Measurements from ENCODE around the gene SALL1.

Gene SALL1

DNA sequence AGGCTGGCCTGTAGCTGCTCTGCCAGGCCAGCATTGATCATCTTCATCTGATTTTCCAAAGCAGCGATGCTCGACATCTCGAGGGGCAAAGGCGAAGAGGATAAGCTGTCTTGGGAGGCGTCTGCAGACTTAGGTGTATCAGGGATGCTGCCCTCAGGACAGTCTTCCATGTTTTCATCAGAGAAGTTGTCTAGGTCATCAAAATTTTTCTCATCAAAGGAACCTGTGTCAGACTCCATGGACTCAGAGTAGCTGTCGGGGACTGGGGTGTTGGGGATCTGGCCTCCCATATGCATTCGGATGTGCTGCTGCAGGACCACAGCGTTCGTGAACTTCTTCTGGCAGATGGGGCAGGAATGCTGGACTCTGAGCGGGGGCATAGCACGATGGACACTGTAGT, 11.5 kb downstream of the SALL1 start:
- DNase-seq, result no peak

DNA sequence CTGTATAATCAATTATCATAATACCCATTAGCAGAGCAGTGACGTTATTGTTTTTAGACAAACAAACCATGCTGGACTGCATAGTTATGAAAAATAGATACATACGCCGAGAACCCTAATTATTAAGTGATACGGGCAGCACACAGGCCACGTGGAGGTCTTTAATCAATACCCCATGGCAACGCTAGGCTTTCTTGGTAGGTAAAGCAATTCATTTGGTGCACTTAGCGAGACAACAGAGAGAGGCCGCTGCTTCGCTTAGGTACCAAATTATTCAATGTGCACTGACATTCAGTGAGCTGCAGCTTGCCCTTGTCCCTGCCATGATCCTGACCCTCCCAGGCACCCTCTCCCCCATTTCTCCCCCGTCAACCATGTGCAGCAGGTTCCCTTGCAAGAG, 12.9 kb downstream of the SALL1 start:
- no peak for DNase-seq

DNA sequence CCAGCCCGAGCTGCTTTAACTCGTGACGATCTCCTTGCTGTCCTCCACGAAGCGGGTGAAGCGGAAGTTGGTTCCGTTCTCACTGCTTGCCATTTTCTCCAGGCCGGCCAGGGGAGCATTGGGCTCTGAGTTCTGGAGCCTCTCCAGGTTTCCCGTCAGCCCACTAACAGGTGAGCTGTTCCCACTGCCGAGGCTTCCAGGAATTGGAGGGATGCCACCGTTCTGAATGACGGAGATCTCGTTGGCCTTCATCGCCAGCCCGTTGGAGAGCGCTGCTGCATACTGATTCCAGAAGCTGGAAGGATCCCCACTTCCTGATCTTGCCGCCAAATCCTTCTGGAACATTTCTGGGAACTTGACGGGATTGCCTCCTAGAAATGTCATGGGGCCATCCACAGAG, 14.0 kb downstream of the SALL1 start:
- DNase-seq, result no peak

DNA sequence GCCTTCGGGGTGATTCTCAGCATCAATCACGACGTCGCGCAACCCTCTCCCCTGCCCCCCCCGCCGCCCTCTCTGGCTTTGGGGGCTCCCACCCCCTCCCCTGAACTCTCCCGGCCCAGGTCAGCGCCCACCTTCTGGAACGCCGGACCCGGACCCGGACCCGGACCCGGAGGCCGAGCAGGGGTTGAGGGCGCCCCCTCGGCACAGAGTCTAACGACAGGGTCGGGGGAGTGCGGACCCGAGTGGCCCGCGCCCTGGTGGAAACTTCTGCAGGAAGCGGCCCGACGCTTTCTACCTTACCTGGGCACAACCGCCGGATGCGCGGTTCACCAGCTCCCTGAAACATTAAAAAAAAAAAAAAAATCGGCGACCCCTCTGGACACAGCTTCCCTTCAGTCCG, 16.2 kb downstream of the SALL1 start:
- DNase-seq, result no peak

DNA sequence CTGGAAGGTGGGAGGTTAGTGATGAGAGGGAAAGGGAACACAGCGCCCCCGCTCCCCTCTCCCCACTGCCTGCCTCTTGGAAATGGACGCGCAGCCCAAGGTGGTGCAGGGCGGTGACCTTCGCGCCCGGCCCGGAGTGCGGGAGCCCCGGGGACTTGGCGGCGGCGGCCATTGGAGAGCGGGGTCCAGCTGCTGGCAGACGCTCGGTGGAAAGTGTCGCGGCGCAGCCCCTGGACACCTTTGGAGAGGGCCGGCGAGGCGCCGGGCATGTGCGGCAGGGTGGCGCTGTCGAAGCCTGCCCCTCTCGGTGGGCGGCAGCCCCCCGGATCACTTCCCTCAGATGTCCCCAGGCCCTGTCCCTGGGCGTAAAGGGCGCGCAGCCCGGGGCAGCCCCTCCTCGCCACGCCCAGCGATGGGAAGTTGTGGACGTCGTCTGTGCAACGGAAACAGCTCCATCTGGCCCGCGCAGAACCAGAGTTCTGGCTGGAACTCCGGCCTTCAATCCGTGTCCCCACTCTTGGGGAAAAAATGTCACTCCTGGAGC, 16.7 kb downstream of the SALL1 start:
- DNase-seq, result no peak

DNA sequence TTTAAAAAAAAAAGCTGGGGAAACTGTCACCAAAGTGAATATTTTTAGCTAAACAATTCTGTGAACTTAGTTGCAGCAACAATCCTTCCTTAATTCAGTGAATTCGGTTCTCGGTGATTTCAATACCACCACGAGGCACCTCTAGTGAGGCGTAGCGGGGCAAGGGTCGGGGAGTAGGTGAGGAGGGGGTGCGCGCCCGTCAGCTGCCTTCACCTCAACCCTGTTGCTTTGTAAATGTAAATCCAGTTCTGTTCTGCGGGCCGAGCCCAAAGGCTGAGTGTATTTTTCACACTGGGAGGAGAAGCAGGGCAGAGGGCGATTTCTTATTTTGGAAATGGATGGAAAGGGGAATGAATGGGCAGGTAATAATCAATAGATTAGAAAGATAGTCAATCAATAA, 17.4 kb downstream of the SALL1 start:
- no peak for DNase-seq

DNA sequence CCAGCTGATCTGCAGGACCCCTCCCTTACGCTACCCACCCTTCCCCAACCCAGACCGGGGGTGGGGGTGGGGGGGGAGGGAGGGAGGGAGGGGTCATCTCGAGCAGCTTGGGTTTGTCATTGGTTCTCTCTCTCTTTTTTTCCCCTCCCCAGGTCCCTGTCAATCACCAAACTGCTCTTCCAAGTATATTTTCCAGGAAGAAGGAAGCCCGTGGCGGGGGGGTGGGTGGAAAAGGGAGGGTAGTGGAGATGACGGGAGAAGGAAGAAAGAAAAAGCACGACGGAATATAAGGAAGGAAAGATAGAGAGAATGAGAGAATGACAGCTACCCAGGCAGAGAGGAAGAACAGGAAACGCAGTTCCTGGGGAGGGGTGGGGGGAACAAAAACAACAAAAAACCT, 17.9 kb downstream of the SALL1 start:
- no peak for DNase-seq

DNA sequence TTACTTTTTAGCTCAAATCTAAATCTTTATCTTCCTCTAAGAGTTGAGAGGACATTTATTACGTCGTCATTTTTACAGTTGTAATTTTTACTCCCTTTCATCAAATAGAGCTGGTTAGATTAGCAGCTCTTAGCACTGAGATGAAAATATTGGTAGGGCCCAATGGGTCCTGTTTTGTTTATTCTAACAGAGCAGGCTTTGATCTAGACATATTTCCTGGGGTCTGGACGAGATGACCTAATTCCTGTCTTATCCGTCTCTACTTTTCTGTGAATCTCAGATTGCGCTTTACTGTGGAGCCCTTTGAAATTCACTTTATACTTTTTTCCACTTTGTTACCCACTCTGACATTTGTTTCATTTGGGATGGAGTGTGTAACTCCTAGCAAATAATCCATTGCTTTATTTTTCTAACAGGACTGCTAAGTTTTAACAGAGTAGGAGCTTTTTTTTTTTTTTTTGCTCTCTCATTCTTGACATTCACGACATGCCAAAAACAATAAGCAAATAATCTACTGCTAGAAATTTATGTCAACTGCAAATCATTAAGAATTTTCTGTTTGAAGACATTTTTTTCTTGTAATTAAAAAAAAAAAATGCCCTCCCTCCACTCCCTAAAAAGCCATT, 18.5 kb downstream of the SALL1 start:
- DNase-seq, result no peak

DNA sequence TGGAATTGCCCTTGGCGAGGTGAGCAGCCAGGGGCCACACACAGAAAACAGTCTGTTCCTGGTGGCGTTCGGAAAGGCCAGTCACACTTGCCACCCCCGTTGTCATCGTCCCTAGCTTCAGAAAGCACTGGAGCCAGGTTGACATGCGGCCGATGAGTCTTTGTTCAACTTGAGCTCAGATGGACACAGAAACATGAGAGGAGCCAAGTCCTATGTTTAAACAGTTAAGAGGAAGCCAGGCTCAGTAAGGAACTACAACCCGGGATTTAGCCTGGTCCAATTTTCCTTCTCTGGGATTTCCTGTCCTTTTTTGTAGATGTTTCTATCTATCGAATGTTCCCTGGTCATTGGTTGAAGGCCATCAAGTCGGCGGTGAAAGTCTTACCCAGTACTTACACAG, 19.5 kb downstream of the SALL1 start:
- no peak for DNase-seq

DNA sequence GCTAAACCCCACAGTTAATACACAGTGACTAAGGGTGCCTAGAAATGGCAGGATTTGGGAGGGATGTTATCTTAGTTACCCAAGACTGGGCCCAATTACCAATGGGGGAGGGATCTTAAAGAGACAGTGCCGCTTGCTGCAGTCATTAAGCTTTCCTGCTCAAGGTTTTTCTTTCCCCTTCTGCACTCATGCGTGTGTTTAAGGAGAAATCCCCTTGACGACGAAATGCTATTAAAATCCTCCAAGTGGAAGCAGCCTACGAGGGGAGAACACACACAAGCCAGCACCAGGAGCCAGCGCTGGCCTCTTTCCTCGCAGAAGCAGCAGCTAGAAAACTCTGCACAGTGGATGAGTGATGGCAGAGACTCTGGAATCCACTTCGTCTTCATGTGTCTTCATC, 22.0 kb downstream of the SALL1 start:
- no peak for DNase-seq

DNA sequence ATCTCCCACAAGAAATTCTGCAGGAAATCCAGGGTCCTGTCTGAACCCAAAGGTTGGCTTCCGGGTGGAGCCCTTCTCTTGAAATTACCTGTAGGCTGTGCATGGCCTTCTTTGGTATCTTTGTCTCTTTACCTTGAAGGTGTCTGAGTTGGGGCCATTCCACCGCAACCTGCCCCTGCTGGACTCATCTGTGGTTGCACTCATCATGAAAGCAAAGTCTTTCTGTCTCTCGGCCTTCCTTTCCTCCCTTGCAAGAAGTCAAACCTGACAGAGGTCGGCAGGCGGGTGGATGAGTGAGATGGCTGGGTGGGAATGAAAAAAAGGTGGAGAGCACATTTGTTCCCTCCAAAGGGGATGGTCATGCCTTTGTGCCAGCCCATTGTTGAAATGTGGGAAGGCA, 25.1 kb downstream of the SALL1 start:
- DNase-seq, result no peak

DNA sequence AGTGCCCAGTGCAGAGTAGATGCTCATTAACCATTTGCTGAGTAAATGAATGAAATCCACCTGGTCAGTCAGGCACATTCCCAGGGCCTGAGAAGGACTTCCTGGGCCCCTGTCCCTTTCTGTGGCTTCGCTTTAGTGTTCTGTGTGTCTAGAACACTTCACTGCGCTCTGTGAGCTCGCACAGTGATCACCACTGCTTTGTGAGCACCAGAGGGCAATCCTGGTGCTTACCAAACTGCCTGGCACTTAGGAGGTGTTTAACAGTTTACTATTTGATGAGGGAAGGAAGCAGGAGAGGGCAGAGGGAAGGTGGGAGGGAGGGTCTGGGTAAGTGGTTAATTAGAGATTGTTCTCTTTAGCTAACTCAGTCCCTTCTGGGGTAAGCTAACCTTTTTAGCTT, 26.2 kb downstream of the SALL1 start:
- DNase-seq, result no peak

DNA sequence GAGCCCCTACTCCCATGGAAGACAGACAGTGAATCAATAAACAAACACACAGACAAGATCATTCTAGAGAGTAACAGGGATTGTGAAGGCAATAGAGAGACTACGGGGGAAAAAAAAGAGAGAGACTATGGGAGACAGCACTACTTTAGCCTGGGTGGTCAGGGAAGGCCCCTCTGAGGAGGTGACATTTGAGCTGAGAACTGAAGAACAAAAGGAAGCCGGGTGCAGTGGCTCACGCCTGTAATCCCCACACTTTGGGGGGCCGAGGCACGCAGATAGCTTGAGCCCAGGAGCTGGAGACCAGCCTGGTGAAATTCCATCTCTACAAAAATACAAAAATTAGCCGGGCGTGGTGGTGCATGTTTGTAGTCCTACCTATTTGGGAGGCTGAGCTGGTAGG, 29.2 kb downstream of the SALL1 start:
- DNase-seq, result no peak

DNA sequence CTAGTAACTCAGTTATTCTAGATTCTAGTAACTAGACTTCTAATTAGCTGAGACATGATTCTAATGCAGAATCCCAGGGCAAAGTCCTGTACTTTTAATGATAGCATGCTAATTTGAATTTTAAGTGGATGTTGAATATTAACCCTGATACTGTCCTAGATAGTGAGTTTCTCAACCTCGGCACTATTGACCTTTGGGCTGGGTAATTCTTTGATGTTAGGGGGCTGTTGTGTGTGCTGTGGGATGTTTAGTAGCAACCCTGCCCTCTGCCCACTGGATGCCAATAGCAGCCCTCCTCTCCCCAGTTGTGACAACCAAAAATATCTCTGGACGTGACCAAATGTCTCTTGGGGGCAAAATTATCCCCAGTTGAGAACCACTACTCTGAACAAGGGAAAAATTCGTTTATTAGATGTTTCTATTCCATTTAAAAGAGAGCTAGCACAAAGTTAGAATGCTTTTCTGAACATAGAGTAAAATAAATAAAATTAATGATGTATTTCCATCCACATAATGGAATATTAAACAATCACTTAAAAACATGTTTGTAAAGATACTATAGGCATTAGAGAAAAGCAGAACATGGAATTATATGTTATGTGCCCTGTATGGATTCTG, 30.2 kb downstream of the SALL1 start:
- no peak for DNase-seq

DNA sequence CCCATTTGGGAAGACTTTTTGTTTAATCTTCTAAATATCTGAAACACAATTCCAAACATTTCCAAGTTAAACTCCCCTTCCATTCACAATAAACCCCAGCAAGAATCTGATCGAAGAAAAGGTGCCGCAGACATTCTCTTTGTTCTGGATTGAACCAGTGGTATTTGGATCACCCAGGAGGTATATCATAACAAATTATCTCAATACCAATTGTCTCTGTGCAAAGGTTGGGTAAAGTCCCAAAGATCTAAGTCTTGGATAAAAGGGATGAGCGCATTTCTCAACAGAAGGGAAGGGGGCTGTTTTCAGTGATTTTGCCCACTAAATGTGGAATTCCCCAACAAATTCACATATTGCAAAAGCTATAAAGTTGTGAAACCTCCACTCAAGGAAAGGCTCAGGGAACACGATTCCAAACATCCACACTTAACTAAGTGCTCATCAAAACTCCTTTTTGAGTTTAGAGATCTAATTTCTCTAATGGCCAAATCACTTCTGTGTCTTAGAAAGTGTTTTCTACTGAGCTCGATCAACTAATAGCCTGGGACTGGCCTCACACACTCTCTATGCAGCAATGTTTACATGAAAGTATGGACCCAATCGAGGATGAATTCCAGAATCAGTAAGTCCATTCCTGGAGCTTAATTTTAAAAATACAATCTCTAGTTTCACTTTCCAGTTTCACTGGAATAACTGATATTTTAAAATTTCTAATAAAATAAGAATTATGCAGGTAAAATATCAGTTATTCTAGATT, 30.9 kb downstream of the SALL1 start:
- no peak for DNase-seq

DNA sequence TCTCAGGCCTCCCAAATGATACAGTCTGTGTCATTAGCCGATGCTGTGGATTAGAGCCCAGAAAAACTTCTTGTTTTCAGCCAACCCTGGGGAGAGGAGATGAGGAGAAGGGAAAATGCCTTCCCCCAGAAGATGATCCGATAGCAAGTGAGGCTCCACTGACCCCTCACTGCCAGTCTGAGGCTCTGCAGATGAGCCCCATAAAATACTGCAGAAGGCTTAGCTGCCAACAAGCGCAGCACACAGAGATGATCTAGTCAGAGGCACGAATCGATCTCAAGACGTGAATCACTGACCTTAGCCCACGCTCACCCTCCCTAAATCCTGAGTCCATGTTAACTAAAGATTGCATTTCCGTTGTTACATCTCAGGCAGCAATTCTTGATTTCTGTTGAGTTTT, 31.5 kb downstream of the SALL1 start:
- no peak for DNase-seq

DNA sequence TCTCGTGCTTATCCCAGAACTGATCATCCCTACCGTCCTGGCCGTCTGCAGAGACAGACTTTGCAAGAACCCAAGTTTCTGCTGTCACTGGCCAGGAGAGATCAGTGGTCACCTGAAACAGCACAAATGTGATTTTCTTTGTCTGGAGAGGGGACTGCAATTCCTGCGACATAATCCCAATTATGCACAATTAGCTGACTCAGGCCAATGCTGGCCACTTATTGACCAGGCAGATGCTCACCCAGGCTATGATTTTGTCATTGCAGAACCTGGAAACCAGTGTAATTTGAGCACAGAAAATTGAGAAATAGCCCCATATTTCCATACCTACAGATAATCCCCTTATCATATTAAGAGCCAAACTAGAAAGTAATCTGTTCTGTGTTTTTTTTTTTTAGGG, 34.7 kb downstream of the SALL1 start:
- DNase-seq, result no peak

DNA sequence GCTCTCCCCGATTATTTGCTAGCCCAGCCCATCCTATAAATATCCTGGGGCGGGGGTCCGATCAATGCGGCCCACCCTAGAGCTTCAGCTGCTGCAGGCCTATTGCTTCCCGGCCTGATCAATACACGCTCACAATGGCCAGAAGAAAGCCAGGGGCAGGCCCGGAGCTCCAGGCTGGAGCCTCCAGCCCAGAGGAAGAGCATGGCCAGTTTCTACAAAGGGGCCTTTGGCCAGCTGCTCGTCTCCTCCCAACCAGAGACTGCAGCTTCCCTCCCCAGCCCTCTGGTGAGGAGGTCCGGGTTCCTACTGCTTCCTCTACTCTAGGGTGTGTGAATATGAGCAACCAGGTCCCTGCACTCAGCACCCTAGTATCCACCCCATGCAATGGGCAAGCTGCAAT, 36.7 kb downstream of the SALL1 start:
- no peak for DNase-seq

DNA sequence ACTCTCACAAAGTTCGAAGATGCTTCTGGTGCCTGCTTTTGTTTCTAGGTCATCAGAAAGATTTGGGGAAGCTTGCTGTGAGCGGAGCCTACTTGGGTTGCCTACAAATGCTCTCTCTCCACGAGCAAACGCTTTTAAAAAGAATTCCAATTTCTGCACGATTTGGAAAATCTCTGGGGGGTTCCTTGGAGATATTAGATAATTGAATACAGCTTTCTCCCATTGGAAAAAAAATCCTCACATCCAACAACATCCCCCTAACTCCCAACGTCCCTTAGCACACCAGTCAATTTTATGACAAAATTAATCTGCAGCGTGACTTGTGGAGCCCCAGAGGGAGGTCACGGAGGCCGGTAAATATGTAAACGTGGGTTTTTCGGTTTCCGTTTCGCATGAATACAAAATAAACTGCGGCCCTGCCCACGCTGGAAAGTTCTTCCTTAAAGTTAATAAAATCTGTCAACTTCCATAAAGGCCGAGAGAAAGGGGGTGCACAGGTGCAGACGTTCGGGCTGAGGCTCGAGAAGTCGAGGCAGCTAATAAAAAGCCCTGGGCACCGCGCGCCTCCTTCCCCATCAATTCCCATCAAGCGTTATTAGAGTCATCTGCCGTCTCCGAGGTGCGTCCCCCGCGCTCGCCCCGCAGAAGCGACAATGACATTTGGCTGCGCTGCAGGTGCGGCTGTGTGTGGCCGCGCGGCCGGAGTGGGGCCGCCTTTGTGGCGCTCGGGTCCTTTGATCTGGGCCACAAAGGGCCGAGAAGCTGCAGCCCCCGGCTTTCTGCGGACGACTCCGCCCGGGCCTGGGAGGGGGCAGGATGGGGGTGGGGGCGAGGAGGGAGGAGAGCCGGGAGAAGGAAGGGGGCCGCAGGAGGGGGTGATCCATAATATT, 37.6 kb downstream of the SALL1 start:
- DNase-seq, result no peak

DNA sequence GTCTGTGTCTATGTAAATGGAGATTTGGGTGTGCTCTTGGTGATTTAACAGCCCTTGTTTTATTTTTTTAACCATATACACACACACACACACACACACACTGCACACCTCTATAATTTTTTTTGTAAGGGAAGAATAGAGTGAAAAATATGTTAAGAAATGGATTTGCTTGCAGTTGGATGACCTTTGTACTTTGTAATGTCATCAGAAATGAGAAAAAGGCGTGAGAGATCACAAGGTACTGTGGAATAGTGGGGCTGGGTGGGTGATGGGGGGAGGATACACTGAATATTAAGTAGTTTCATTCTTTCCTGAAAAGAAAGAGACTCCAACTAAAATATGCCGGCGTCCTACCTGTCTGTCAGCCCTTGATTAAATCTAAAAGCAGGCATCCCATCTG, 38.7 kb downstream of the SALL1 start:
- DNase-seq, result no peak

DNA sequence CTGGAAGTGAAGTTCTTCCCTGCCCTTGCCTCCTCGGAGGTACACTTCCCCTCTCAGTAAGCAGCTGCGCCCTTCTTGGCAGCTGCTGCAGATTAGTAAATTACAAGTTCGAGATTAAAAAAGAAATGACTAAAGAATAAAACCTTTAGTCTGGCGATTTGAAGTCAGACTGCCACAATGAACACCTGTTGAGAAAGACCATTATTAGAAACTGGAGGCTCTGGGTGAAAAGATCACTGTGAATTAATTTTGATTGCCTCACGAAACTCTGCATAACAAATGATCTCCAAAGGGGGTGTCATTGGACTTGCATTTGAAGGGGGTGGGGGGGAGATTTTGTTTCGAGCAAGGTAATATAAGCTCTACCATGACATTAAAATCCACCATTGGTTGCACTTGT, 39.3 kb downstream of the SALL1 start:
- DNase-seq, result no peak

DNA sequence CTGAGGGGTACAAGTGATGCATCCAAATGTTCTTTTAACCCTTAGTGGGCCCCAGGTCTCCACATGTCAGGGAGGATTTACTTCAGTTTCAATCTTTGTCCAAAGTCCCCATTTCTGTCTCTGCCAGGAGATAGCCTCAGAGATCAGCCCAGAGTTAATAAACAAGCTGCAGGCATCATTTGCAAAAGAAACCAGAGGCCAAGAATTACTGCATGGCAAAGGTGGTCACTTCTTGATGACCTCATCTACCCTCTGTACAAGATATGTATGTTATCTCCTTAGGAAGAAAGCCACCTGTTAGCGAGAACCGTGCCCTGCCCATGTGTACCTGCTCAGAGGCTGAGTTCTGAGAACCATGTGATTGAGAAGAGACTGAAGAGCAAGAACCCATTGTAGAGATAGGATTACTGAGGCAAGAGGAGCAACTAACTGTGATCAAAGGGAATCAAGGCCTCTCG, 40.3 kb downstream of the SALL1 start:
- DNase-seq, result no peak

DNA sequence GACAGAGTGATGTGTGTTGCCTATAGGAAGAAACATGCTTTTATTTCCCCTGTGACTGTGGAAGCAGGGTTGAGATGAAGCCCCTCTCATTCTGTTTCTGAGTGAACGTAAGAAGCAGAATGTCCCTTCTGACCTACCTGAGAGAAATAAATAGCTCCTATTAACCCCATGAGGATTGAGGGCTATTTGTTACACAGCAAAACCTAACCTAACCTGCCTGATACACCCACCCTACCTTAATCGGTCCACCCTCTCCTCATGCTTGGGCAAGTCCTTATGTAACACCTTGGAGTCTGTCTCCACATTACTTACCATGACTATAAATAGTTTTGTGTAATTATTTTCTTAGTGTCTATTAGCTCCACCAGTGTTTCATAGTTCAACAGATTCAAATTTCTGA, 41.9 kb downstream of the SALL1 start:
- no peak for DNase-seq

Measured in stimulated activated CD4-positive, alpha-beta T cell treated with anti-CD3 and anti-CD28 coated beads, Interleukin-4, amount 100 ng/mL, for 4 hours (primary cell).